Left lobe of liver (tissue), 2 donors: ENCODE measurements around the gene KCNAB2. TPM values are rescaled to one million over a fixed set of nuclear protein-coding genes. Genes with fewer than 3 reads are reported as not detected.
"Not testable (repeated sequence)": the region's sequence is repeated elsewhere in the genome, so short reads cannot be mapped to it uniquely, and the experiment has no call there.

Source experiments
- ATAC-seq: fragments of 200-7000 bp; cut with Tn5 transposase; one replicate; pipeline ENCODE4 v1.9.1; 2020; ENCODE audit warnings: mild to moderate bottlenecking, moderate library complexity
- DNase-seq: peaks from one replicate; pipeline ENCODE4 v3.0.0-alpha.2; 2020; ENCODE audit warnings: low spot score
- total RNA-seq: library from RNA; stranded (reverse); gene quantifications from one replicate; pipeline ENCODE4 v1.2.1, GENCODE V29; 2021
- donor health status: DM: no; HTN: no; CAD: no; lungs with moderate emphysema.
- donor health status: DM: no; HTN: yes; CAD: no.

The KCNAB2 gene
- total RNA-seq, 1 donor from 2014 or later: 6.9 TPM

DNA sequence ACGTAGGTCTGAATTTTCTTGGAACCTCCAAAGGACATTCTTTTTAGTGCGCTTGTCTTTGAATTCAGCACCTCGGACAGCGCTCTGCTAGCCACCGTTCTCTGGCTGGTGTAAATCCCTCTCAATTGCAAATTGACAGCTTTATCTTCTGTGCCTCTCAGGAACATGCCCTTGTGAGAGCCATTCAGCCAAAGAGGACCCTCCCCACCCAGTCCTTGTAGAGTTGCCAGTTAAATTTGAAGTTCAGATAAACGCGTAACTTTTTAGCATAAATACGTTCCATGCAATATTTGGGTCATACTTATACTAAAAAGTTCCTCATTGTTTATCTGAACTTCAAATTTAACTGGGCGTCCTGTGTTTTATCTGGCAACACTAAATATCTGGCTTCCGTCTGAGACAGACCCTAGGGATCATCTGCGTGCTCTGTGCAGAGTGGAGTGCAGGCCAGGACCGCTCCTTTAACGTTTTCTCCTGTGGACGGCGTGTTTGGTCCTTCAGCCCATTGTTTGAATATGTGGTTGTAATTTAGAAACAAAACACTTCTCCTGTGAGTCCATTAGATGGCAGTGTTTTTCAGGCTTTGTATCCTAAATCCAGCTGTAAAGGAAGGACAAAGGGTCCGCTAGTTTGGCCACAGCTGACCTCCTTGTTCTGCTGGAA is 7.0 kb downstream of the KCNAB2 start:
- ATAC-seq (peak; percentile 75), DNase-seq (no peak)

- no peak for ATAC-seq
- DNase-seq: no peak
These were observed 7.5 kb downstream of the KCNAB2 start for GRCh38 chr1:6053206-6053546.

GRCh38 chr1:6054596-6054995 is 8.9 kb downstream of the KCNAB2 start:
- ATAC-seq (no peak), DNase-seq (no peak)

DNA sequence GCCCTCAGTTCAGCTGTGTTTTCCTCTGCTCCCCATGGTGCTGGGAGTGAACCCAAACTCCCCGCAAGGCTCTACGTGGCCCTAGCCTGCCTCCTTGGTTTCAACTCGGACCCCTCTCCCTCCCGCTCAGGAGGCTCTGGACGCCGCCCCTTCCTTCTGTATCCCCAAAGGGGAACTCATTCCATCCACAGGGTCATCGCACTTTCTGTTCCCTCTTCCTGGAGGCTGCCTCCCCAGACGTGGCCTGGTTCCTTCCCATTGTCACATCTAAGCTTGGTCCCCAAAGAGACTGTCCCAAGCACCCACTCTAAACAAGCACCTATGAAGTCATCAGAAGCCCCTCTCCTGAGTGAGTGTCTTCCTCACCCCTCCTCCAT is 10.9 kb downstream of the KCNAB2 start:
- DNase-seq: no peak
- peak; percentile 46 for ATAC-seq

- ATAC-seq (no peak), DNase-seq (no peak)
These were observed 11.6 kb downstream of the KCNAB2 start for GRCh38 chr1:6057170-6057845.

GRCh38 chr1:6059866-6060265 is 14.2 kb downstream of the KCNAB2 start:
- no peak for ATAC-seq
- DNase-seq: no peak

DNA sequence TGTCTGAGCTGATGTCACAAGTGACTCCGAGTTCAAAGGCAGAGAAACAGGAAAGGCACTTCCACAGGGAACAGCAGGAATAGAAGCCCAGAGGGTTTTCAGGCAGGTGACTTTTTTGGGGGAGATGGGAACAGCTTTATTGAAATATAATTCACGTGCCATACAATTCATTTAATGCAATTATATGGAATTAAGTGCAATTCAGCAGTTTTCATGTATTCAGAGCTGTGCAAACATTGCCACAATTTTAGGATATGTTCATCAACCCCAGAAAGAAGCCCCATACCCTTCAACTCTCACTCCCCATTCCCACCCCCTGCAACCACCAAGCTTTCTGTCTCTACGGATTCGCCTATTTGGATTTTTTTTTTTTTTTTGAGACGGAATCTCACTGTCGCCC is 17.0 kb downstream of the KCNAB2 start:
- no peak for DNase-seq
- ATAC-seq: no peak

GRCh38 chr1:6063532-6064053 is 17.9 kb downstream of the KCNAB2 start:
- DNase-seq, ATAC-seq: not testable (repeated sequence)

DNA sequence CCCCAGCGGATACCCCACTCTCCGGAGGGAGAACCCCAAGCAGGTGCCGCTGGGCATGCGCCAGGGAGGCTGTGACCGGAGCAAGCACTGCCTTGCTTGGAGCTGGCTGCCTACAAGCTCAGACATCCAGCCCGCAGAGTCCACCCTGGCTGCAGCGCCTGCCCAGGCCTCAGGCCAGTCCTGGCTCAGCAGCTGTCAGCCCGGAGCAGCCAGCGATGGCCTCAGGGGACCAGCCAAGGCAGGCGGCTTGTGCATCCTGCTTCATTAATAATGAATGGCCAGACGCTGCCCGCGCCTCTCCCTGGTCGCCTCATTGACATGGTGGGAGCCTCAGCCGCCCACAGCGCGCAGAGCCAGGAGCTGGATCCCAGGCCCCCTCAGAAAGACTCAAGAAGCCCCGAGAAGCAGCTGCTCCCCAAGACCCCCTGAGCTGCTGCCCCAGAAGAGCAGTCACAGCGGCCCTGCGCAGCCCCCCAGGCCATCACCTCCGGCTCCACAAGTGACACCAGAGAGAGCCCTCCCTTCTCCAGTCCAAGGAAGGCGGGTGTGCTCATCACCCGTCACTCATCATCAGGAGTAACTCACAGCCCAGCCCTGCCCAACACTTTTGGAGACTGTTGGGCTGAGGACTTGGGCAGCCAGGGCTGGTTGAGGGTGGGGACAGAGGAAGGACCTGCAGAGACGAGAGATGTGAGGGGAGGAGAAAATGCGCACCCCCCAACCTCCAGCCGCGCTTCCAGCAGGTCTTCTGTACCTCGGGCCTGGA is 19.6 kb downstream of the KCNAB2 start:
- DNase-seq (no peak), ATAC-seq (no peak)

DNA sequence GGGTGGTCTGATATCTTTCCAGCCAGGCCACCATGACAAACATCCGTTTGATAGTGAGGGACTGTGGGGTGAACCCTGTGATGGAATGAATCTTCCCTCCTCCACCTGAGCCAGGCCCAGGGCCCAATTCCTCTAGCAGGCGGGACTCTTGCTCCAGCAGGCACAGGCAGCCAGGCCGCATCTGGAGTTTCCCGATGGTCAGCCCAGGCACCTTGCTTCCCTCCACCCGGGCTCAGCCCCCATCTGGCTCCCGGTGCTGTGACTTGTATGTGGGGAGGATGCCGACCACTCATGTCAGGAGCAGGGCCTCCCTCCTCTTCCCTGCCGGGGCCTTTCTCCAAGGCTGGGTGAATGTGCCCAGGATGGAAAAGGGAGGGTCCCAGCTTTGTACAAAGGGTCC is 21.0 kb downstream of the KCNAB2 start:
- DNase-seq (no peak), ATAC-seq (no peak)

DNA sequence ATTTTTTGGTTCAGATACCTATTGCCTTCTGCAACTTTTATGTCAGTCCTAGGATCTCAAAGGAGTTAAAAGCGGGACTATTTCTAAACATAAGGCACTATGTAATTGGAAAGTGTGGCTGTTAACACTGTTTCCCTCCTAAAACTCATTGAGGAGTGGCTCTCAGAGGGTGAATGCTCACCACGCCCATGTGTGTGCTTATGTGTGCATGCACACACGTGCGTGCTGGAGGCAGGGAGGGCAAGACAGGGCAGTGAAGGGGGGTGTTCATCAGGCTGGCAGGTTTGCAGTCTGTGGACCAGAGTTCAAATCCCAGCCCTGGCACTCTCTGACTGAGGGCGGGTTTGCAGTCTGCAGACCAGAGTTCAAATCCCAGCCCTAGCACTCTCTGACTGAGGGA is 22.4 kb downstream of the KCNAB2 start:
- no peak for ATAC-seq

DNA sequence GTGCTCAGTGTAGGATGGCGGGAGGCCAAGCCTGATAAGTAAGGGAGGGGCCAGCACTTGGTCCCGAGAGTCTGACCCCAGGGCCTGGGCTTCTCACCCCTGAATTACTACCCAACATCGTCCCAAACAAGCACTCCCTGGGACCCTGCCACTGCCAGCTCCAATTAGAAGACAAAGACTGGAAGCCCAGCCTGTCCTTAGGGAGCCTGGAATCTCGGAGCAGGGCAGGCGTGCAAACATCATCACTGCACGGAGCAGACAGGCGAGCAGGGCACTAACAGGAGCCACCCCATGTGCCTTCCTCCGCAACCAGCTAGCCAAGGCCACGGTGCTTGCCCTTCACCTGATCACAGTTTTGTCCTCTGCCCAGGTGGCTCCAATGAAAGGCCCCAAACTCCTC is 23.2 kb downstream of the KCNAB2 start:
- ATAC-seq: no peak
- no peak for DNase-seq

More for the DNA sequence above, 22.4 kb downstream of the KCNAB2 start:
- no peak for DNase-seq

GRCh38 chr1:6069573-6069972 is 23.9 kb downstream of the KCNAB2 start:
- ATAC-seq (no peak), DNase-seq (no peak)

DNA sequence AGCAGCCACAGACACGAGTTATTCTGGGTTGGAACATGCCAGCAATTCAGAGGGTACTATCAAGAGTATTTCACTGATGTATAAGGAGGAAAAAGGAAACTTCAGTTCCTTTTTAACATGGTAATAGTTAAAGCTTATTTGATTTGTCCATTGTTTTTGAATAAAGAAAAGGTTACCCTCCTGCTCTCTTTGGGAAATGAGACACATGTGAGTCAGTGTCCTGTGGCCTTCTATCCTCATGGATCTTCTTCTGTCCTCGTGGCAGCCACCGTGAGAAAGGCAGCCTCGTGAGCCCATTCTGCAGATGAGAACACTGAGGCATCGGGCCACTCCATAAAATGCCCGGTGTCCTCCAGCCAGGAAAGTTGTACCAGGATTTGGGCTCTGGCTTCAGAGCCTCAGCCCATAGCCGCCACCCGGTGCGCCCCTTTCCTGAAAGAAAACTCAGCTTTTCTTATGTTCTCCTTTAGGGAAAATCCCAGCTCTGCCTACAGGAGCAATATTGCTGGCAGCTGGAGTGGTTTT is 24.8 kb downstream of the KCNAB2 start:
- ATAC-seq: no peak
- no peak for DNase-seq

DNA sequence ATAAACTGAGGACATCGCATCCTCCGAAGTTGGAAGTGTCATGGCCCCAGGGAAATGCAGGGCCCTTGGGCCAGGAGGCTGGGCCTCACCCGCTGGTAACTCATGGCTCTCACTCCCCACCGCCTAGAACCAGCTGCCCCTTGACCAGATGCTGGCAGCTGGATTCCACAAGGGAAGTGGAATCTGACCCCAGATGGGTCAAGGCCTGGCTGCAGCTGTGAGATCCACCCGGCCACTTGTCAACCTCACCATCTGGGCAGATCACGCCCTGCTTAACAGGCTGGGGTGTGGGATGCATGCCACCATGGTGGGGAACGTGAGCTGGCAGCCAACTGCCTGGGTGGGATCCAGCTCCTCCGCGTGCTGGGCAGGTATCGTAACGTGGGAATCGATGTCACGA is 25.5 kb downstream of the KCNAB2 start:
- no peak for DNase-seq
- ATAC-seq: no peak

DNA sequence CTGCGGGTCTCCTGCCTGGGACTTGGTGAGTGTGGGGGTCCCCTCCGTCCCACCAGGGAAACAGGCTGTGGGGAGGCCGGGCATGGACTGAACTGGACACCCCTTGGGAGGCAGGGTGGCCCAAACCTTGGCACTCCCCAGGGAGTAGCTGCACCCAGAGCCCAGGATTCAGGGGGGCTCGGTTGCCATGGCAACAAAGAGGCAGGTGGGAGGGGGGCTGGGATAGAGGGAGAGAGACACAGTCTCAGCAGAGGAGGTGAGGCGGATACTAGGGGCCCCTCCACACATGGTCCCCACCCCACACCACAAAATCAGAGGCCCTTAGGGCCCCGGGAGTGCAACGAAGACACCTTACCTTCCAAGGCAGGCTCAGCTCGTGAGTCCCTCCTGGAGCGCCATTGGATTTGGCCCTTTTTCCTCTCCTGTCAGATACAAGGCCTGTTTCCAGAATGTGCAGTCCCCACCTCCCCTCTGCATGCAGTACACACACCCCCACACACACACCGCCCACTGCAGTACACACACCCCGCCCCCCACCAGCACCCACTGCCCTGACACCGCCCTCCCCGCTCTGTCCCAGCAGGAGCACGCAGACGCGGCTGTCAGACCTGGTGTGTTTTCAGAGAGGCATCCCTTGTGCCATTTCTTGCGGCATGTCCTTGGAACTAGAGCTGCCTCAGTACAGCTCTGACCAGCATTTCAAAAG is 27.2 kb downstream of the KCNAB2 start:
- no peak for DNase-seq

DNA sequence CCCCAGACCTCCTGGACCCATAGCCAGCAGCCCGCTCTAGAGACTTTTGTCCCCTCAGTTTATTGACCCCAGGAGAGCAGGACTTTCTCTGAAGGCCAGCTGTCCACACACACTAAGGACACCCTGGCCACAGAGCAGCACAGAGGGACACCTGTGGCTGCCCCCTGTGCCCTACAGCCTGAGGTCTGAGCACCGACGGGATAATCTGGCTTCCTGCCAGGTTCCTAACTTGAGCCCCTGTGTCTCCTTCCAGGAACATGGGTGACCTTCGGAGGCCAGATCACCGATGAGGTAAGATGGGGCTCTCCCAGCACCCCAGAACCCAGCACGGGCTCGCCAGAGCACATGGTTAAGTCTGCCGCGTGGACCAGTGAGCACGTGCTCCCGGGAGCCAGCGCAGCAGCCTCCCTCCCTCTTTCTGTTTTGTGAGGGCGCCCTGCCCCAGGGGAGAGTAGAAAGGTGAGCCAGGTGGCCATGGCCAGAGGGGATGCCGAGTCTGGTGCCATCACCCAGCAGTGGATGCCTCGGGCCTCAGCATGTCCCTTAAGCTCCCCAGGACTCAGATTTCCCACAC is 27.9 kb downstream of the KCNAB2 start:
- no peak for ATAC-seq

More for the DNA sequence above, 27.2 kb downstream of the KCNAB2 start:
- no peak for ATAC-seq

GRCh38 chr1:6074192-6074901 is 28.7 kb downstream of the KCNAB2 start:
- ATAC-seq (no peak), DNase-seq (no peak)

More for the DNA sequence above, 27.9 kb downstream of the KCNAB2 start:
- no peak for DNase-seq

- no peak for ATAC-seq
- DNase-seq: no peak
These were observed 30.1 kb downstream of the KCNAB2 start for GRCh38 chr1:6075748-6076147.

- not testable (repeated sequence) for DNase-seq, ATAC-seq
These were observed 31.4 kb downstream of the KCNAB2 start for GRCh38 chr1:6077061-6077460.
